GM19351 (cell line): Measurements from ENCODE around the gene PURA.
A peak's percentile ranks its signal among the peaks of the same experiment; 100 is the strongest.

ENCODE experiments used
- ATAC-seq: cut with Tn5 transposase; IDR thresholded peaks from one replicate; pipeline ENCODE4 v1.9.1; 2021; ENCODE audit warnings: mild to moderate bottlenecking, moderate library complexity; ENCODE audit not compliant: unreplicated experiment

PURA gene

DNA sequence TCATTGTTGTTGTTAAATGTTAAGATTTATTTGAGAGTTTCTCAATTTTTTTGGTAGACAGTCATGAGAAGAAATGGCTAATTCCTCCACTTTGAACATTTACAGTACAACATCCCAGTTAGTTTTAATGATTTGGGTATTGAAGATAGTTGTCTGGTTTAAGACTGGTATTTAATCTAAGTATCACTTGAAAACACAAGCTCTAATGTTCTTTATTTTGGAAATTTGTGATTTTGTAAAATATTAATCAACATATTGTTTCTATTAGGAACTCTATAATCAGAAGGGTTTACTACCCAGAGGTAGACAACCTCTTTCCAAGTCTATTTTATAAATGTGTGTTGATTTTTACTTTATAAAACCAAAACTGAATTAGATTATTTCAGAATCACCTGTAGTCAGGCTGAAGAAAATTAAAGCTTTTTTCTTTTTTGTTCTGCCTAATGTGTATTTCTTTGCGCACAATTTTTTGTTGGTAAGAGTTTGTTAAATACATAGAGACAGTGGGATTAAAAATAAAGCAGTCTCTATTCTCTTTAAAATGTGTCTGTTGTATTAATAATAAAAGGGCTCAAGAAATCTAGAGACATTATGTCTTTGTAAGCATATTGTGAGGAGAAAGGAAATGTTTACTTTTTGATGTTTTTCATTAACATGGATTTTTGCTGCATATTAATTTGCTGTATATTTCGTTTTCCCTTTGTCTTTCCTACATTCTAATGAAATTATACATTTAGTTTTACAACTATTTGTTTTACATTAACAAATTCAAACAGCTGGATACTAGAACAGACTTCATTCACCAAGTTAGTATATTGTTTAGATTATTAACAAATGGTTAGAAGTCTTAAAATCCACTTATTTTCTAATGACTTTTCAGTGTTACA, 3.9 kb upstream of the PURA start:
- ATAC-seq: no peak

DNA sequence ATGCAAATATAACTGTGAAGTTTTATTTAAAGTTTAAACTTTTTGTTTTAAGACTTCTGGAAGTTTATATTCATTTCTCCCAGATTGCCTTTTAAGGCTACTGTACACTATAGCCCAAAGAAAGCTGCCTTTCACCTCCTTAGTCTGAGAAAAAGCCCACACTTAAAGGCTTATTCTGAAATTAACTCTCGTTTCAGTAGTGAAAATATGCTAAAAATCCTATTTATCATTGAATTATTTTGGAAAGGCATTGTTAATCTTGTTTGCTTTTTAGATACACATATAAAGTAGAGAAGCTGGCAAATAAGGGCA, 3.3 kb upstream of the PURA start:
- no peak for ATAC-seq

DNA sequence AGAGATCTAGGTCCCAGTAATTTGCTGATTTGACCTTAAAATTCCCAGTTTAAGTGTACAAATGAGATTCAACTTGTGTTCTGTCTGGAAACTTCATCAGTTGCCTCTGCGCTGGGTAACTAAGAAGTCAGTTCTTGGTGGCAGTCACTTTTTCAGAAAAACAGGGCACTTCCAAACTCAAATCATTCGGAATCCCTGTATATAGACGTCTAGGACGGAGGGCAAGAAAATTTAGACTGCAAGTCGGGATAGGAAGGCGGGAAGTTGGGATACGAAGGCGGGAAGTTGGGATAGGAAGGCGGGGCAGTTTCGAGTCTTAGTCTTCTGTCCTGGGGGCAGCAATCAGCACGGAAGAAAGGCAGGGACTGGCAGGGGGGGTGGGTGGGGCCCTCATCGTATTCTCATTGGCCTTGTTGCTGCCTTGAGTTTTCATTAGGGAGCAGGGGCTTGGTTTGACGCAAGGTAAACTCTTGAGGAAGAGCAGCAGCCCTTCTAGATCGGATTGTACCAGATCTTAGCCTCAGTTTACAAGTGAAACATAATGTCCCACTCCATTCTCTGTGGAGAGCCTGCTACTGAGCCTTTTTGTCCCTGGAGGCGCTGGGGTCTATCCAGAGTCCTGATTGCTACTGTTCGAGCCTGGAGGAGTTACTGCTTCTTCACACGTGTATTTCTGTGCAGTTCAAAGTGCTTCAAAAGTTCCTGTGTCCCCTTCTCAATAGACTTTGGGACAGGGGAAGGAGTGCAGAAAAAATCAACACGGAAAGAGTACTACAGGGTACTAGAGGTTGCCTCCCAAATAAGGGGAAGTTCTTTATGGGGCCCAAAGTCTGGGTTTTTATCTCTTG, 2.7 kb upstream of the PURA start:
- ATAC-seq: no peak

DNA sequence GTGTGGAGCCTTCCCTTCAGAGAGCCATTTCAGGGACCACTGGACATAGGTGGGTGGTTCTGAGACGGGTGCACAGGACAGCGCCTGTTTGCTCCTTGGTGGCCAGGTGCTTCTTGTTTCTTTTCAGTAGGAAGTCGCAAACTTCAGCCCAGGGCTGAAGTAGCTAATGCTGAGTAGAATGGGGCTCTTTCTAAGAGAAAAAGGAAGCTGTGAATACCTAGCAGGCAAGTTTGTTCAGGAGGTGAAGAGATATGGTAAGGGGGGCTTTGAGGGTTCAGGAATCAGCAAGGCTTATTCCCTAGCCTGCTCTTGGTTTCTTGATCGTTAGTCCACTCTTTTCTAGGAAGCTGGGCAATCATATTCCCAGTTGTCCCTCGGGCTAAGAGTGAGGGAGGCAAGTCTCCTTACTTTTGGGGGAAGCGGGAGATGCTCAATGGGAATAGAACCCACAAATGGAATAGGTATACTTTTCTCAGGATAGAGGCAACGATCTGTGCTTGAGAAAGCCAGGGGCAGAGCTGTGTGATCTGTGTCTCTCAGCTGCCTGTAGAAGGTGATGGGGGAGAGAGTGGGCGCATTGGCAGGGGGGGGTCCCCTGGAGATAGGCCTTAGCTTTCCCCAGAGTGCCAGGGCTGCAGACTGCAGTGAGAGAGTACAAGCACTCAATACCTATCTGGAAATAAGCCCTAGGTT, 1.9 kb upstream of the PURA start:
- no peak for ATAC-seq

DNA sequence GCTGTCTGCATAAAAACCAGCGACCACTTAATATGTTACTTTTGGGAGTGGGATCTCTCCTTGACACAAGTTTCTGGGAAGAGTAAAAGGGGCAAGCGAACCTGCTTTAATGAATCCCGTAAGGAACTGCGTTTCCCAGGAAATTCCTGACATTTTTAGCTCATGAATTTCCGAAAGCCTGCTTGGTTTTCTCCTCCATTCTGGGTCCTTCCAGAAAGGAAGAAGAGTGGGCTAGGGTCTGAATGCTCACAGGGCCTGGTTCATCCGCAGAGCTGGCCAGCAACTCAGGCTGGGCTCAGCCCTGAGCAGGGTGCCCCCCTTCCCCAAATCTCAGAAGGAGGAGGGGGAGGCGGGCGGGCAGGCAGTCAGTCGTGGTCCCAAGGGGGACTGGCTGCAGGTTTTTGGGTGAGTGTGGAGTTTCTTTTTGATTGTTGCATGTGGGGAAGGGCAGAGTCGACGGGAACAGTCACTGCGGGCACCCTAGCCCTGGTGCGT, 1.2 kb upstream of the PURA start:
- ATAC-seq: no peak

DNA sequence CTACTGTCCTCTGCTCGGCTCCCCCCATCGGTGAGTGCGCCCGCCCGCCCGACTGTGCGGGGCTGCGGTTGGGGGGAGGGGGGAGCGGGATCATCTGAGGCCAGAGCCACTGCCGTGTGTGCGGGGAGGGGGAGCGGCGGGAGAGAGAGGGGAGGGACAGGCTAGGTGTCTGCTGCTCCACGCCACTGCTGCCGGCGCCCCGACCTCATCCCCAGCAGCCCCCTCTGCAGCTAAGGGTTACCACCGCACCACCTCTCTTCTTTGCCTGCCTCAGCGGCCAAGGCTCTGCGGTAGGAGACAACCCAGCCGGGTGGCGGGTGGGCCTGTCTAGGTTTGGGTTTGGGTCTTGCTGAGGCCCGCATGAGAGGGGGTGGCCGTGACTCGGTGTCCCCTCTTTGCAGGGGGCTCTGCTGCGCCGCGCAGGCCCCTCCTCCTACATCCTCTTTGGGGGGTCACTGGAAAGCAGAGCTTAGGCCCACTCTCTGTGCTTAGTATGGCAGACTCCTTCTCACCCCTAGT, 670 bp upstream of the PURA start:
- no peak for ATAC-seq

DNA sequence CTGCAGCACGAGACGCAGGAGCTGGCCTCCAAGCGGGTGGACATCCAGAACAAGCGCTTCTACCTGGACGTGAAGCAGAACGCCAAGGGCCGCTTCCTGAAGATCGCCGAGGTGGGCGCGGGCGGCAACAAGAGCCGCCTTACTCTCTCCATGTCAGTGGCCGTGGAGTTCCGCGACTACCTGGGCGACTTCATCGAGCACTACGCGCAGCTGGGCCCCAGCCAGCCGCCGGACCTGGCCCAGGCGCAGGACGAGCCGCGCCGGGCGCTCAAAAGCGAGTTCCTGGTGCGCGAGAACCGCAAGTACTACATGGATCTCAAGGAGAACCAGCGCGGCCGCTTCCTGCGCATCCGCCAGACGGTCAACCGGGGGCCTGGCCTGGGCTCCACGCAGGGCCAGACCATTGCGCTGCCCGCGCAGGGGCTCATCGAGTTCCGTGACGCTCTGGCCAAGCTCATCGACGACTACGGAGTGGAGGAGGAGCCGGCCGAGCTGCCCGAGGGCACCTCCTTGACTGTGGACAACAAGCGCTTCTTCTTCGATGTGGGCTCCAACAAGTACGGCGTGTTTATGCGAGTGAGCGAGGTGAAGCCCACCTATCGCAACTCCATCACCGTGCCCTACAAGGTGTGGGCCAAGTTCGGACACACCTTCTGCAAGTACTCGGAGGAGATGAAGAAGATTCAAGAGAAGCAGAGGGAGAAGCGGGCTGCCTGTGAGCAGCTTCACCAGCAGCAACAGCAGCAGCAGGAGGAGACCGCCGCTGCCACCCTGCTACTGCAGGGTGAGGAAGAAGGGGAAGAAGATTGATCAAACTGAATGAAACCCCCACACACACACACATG, 654 bp downstream of the PURA start:
- ATAC-seq: peak; percentile 39

DNA sequence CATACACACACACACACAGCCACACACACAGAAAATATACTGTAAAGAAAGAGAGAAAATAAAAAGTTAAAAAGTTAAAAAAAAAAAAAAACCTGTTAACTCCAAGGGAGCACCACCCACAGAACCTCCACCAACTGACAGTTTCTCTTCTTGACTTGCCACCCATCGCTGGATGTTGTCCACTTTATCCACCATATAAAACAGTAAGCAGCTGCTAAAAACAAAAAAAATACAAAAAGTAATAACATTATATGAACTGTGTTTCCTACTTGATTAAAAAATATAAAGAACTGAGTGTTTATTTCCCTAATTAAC, 1.2 kb downstream of the PURA start:
- no peak for ATAC-seq

DNA sequence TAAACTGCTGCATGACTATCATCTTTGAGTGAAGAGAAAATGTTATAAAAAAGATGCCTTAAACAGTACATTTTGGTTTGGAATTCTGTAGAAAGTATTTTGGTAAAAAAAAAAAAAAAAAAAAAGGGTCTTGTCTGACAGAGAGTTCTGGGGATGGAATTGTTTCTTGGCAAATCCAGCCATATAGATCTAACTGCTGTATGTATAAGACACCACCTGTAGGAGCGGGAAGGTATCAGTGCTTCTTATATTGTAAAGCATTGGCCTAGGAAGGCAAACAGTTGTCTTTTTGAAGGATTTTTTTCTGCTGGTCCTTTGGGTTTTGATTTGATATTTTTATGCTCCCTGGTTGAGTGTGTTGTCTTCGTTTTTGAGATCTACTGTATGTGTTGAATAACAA, 2.8 kb downstream of the PURA start:
- ATAC-seq: no peak

DNA sequence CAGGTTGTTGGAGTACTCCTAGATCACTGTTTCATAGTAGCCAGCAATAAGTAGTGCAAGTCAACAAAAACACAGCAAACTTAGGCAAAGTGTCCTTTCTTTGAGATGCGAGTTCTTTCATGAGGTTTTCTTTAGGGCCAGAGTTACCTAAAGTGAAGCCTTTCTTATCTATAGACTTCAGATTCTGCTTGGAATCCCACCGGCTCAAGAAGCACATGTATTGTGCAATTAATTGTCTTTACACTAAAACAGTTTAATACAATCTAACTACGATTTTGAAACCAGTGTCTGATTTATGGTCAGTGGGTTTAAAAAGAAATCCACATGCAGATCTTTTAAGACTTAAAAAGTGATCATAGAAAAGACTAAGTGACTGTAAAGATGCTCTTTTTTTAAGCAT, 3.6 kb downstream of the PURA start:
- no peak for ATAC-seq

DNA sequence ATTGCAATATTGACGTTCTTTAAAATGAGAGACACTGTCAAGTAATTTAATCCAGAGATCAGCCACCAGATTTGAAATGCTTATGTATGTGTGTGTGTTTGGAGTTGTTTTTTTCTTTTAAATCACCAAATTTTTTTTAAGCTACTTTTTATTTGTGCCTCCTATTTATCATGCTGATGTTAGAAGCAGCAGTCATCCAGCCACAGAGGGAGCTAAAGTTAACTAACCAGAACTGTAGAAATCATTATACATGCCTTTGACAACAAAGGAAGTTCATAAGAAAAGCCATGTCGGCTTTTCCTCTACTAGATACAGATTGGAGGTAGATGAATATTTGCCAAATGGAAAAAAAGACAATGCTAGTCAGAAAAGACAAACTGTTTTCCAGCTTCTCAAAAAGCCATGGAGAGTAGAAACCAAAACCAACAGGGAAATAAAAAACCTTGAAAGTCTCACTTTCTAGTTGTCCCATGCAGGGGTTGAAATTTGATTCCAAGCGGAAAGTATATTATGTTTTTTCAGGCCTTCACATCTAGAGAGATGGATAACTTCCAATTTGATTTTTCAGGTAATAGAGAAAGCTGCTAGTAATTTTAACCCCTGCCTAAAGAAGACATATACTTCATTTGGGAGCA, 4.5 kb downstream of the PURA start:
- no peak for ATAC-seq

DNA sequence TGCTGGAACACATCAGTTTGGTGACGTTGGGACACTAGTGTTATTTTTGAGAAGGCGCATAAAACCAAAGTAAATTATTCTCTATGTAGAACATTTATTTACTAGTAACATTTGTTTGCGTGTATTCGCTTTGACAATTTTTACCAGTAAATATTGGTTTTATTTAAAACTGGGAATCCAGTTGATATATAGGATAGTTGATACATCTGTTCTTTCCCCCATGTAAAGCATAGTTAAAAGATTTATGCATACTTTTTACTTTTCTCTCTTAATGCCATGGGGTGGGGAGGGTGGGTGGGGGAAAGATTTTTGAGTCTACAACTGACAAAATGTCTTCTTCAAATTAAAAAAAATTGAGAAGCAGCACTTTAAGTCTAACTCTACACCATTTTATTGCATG, 11.7 kb downstream of the PURA start, which contains the start of gene IGIP:
TSS of gene IGIP (plus strand) at position 301 of the 400 bp plus-strand sequence. CDS start 2,540 bp downstream, outside the sequence.
- ATAC-seq: no peak

DNA sequence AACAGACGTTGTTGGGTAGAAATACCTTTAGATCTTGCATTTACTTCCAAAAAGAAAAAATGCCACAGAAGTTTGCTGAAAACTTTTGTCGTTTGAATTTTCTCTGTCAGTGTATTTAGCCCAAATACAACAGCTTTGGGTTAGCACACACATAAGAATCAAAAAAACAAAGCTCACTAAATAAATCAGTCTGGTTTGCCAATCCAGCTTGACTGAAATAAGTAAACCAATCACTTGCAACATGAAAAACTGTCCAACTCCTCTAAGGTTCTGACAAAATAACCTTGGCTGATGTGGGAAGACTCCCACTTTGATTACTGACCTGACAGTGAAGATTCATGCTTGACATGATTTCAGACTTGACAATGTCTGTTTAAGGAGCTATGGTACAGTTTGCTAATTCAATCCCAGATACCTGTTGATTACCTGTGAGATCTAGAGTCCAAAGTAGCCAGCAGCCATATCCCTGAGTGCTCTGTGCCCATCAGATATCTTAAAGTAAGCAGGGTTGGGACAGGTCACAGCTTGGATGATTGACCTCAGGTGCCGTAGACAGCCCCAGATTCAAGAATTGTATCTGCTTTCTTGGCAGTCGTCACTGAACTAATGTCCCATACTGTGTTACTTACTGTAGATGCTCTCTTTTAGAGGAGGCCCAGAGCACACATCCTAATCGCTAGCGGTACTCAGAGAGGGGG, 12.6 kb downstream of the PURA start:
- no peak for ATAC-seq

DNA sequence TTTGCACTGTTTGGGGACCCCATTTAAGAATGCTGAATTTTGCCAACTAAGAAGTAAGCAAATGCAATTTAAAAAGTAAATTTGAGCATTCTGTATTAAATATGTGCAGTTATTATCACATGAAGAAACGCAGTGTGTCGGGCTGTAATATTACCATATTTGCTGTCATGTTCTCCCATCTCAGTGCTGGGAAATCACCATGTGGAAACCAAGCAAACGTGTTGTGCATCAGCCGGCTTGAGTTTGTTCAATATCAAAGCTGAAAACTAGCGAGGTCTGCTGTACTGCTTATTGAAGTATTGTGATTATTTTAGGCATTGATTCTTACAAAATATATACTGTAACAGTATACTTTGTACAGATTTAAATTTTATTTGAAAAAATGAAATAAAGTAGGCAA, 14.5 kb downstream of the PURA start:
- no peak for ATAC-seq

DNA sequence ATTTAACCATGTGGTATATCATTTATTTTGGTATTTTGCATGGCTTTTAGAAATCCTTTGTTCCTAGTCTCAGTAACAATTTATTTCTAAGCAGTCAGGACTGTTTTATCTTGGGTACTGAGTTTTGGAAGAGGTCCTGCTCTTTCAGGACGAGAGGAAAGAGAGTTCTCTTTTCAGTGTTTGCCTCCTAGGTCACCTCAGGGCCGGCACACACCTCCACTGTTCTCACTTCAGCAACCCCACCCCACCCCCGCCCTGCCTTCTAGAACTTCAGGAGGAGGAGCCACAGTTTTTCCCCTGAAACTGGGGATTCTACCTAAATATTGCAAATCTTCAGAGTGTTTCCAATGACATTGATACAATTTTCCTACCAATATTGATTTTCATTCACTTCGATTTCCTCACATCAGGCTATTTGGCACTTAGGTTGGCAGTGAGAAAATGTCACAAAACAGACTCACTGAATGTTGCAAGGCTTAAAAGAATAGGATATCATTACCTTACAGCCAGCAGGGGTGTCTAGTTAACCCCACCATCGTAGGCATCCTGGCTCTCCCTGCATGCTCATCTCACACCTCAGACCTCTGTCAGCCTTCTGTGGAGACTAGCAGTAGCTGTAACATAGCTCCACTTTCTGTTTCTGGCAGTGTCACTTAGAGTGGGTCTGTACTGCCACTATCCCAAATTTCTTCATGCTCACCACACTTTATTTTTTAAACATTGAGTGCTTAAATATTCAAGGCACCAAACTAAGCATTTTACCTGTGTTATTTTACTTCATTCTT, 17.2 kb downstream of the PURA start:
- no peak for ATAC-seq

DNA sequence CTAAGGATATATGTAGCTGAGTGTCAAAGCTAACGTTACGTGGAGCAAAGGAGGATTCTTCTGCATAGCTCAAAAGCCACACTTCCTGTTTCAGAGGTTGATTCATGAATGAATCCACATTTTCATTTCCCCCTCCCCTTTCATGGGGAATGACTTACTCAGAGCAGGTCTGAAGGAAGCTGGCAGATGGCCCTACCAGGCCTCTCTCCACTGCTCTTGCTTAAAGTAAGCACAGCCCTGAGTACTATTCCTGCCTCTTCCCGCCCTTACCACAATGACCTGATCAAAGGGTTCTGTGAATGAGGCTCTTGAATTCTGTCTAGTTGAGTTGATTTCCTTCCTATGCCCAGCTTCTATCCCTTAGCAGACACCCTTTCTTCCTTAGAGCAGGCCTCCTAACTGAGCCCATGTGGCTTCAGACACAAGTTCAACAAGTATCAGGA, 18.1 kb downstream of the PURA start:
- ATAC-seq: no peak

DNA sequence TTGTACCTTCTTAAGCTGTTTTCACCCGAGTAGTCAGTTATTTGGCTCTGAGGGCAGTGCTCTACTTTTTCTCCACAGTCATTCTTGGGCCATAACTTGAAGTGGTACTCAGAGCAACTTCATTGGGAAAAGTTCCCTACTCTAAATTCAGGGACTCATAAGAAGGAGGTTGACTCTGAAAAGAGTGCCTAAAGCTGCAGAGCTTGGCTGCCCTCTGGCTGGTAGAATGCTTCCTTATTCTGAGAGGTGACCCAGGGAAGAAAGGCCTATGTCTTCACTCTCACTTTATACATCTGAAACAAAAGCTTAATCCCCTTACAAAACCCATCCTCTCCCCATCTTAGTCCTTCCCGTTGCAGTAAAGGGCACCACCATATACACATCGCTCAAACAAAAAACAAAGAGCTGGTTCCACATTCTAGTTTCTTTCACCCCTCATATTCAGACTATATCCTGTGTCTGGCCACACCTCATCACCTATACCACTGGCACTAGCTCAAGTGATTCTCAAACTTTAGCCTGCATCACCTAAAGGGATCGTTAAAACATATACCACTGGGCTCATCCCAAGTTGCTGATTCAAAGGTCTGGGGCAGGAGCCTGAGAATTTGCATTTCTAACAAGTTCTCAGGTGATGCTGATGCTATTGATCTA, 19.7 kb downstream of the PURA start:
- no peak for ATAC-seq
